Endothelial cell of umbilical vein (primary cell): ENCODE results near the gene KIF4A. TPM values are rescaled to one million over a fixed set of nuclear protein-coding genes. Genes with fewer than 3 reads are reported as not detected.
A peak's percentile ranks its signal among the peaks of the same experiment; 100 is the strongest.

ENCODE experiments used
- BruUV-seq: library from RNA; stranded (reverse); fragments of 400-500 nt; replicated peaks from 2 replicates; lab custom pipeline; 2021; lab: Mats Ljungman, UMichigan
- CTCF ChIA-PET: fragments of 300-600, 350-600 bp; sonication (Branson Sonifier 250); formaldehyde crosslinking; loops from one replicate; lab custom pipeline; 2021; ENCODE audit warnings: antibody characterized with exemption, inconsistent platforms; lab: Charles Lee
- POLR2A ChIA-PET: fragments of 300-600, 350-600 bp; sonication (Branson Sonifier 250); formaldehyde crosslinking; loops from one replicate; lab custom pipeline; 2021; ENCODE audit warnings: antibody characterized with exemption, inconsistent platforms; lab: Charles Lee
- DNase-seq: peaks from one replicate; pipeline ENCODE4 v3.0.0-alpha.2; 2011; ENCODE audit warnings: low read depth, low spot score
- FAIRE-seq: peaks from 2 replicates; lab custom pipeline; 2011; peaks lifted over from hg19 to GRCh38; lab: Jason Lieb, UNC
- H2AFZ ChIP-seq: 2 replicates; pipeline ENCODE4 v1.6.0; 2012; ENCODE audit warnings: low read depth, low read length, control low read depth, inconsistent platforms
- H3K27ac ChIP-seq: 2 replicates; pipeline ENCODE4 v1.5.1; 2011; ENCODE audit warnings: low read depth, mild to moderate bottlenecking, control low read depth, low read length, moderate library complexity; ENCODE audit not compliant: insufficient read depth
- H3K27me3 ChIP-seq, 2 experiments: 2 replicates each; pipeline versions ENCODE4 v1.6.0 to v1.6.1; 2011; ENCODE audit warnings: low read length in 2 of 2, mixed read lengths in 1 of 2; ENCODE audit not compliant: control insufficient read depth in 2 of 2, insufficient read depth in 2 of 2
- H3K36me3 ChIP-seq, 2 experiments: 2 replicates in 1 of 2; 3 replicates in 1 of 2; pipeline ENCODE4 v1.5.1; 2011; ENCODE audit warnings: low read length in 2 of 2, mild to moderate bottlenecking in 1 of 2, moderate library complexity in 1 of 2; ENCODE audit not compliant: control insufficient read depth in 2 of 2, insufficient read depth in 2 of 2; ENCODE audit errors: extremely low read depth in 1 of 2
- H3K4me1 ChIP-seq: 3 replicates; pipeline ENCODE4 v1.5.1; 2011; ENCODE audit warnings: mild to moderate bottlenecking, low read length; ENCODE audit not compliant: control insufficient read depth, insufficient read depth; ENCODE audit errors: extremely low read depth
- H3K4me2 ChIP-seq: 2 replicates; pipeline ENCODE4 v1.6.1; 2011; ENCODE audit warnings: low read length, control low read depth, mixed read lengths; ENCODE audit not compliant: insufficient read depth
- H3K4me3 ChIP-seq, 3 experiments: fragments of 200-600 bp in 1 of 3; sonication (generic), shearing (Covaris generic) in 1 of 3; replicated peaks in 1 of 3; 2 replicates each; pipeline ENCODE4 v1.5.1; 2011 to 2016; ENCODE audit warnings: control low read depth in 3 of 3, low read length in 3 of 3, mild to moderate bottlenecking in 2 of 3, inconsistent platforms in 1 of 3, low read depth in 1 of 3, moderate library complexity in 1 of 3; ENCODE audit not compliant: insufficient read depth in 1 of 3
- H3K79me2 ChIP-seq: 2 replicates; pipeline ENCODE4 v1.6.0; 2012; ENCODE audit warnings: low read length, inconsistent platforms; ENCODE audit not compliant: control insufficient read depth, insufficient read depth
- H3K9ac ChIP-seq: replicated peaks from 2 replicates; pipeline ENCODE3; 2011; ENCODE audit warnings: low read length, control low read depth; ENCODE audit not compliant: insufficient read depth; ENCODE audit errors: extremely low read depth
- H3K9me1 ChIP-seq: replicated peaks from 3 replicates; pipeline ENCODE4 v1.6.0; 2011; ENCODE audit warnings: mild to moderate bottlenecking, low read length; ENCODE audit not compliant: control insufficient read depth, insufficient read depth; ENCODE audit errors: extremely low read depth
- H3K9me3 ChIP-seq: replicated peaks from 2 replicates; pipeline ENCODE4 v1.5.1; 2012; ENCODE audit warnings: low read length, inconsistent platforms; ENCODE audit not compliant: control insufficient read depth, insufficient read depth
- H4K20me1 ChIP-seq: replicated peaks from 2 replicates; pipeline ENCODE3; 2011; ENCODE audit warnings: mild to moderate bottlenecking, low read length; ENCODE audit not compliant: control insufficient read depth, insufficient read depth; ENCODE audit errors: extremely low read depth
- EZH2 ChIP-seq: IDR thresholded peaks from 2 replicates; pipeline ENCODE4 v1.6.1; 2012; ENCODE audit warnings: borderline replicate concordance, low read depth, mild to moderate bottlenecking, moderate library complexity, low read length, inconsistent platforms; ENCODE audit not compliant: severe bottlenecking
- FOS ChIP-seq: IDR thresholded peaks from 2 replicates; pipeline ENCODE4 v1.6.1; 2011; ENCODE audit warnings: mild to moderate bottlenecking, low read length, moderate library complexity, borderline replicate concordance; ENCODE audit not compliant: insufficient read depth
- GATA2 ChIP-seq: IDR thresholded peaks from 2 replicates; pipeline ENCODE4 v1.7.0; 2011; ENCODE audit warnings: low read depth, mild to moderate bottlenecking, moderate library complexity, mixed read lengths, low read length; ENCODE audit not compliant: insufficient read length, insufficient read depth
- JUN ChIP-seq: IDR thresholded peaks from 2 replicates; pipeline ENCODE4 v1.6.1; 2011; ENCODE audit warnings: borderline replicate concordance, low read depth; ENCODE audit not compliant: insufficient read length, insufficient read depth
- MYC ChIP-seq: IDR thresholded peaks from one replicate; pipeline ENCODE4 v1.6.1; 2011; ENCODE audit warnings: mild to moderate bottlenecking, low read depth, low read length
- POLR2A ChIP-seq: IDR thresholded peaks from 2 replicates; pipeline ENCODE4 v1.6.1; 2012; ENCODE audit warnings: low read depth, mild to moderate bottlenecking, control low read depth, low read length
- POLR2AphosphoS5 ChIP-seq: IDR thresholded peaks from 2 replicates; pipeline ENCODE4 v1.6.1; 2012; ENCODE audit warnings: low read depth, mild to moderate bottlenecking, control low read depth, low read length, moderate library complexity; ENCODE audit not compliant: insufficient read depth
- dilution Hi-C: fragments of 300-500 bp; cut with MboI; formaldehyde crosslinking; loops from one replicate; pipeline ENCODE4 v1.15.0; 2019; ENCODE audit warnings: low sequenced_read_pairs; ENCODE audit not compliant: extremely low pct_ligation_motif_present
- intact Hi-C: fragments of 100-400 bp; cut with micrococcal nuclease; formaldehyde crosslinking; loops from one replicate; pipeline ENCODE4 v1.10.0; 2022
- polyA plus RNA-seq, 4 experiments: library from polyadenylated mRNA; depleted of rRNA in 3 of 4; stranded (reverse) in 3 of 4; unstranded in 1 of 4; fragments of >200 nt; gene quantifications; 2 replicates each; pipeline versions ENCODE4 v1.2.1 to v1.2.3, GENCODE V29; 2011 to 2012; ENCODE audit warnings: missing spikeins in 1 of 4
- total RNA-seq: library from RNA; stranded (reverse); gene quantifications from 2 replicates; pipeline ENCODE4 v1.2.3, GENCODE V29; 2021
- TF ChIP-seq, protein P1 (sequence below): IDR thresholded peaks from 2 replicates; pipeline ENCODE4 v1.6.1; 2011; ENCODE audit not compliant: insufficient read depth, insufficient read length
- TF ChIP-seq, protein P2 (sequence below), 2 donors: IDR thresholded peaks; 1 replicate in 1 of 2; 2 replicates in 1 of 2; pipeline ENCODE4 v1.5.1; 2011; ENCODE audit warnings: low read length in 2 of 2, mild to moderate bottlenecking in 2 of 2, moderate library complexity in 2 of 2, control low read depth in 1 of 2, inconsistent platforms in 1 of 2, low read depth in 1 of 2; ENCODE audit not compliant: insufficient read depth in 1 of 2; ENCODE audit errors: extremely low read depth in 1 of 2

The KIF4A gene
- total and polyA plus RNA-seq, 2 donors (not counting 3 experiments of a cell fraction or from before 2014, with no cell fraction given), result 9.6 to 41.3 TPM

DNA sequence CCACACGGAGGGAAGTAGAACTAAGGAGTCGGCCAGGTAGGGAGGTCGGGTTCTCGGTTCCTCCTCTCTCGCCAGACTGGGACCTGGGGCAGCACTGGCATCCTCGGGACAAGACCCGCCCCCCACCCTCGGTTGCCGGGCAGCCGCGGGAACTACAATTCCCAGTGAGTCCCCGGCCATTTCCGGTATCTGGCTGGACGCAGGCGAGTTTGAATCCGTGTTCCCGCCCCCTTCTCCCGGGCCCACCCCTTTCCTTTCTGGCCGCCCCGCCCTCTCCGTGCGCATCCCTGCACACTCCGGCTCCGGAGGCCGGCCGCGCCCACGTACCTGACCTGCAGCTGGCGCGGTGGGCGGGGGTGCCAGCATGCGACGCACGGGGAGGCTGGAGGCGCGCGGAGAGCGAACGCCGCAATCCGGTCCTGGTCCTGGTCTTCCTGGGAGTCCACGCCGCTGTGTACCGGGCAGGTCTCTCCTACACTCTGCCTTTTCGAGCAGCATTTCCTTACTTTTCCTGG lies 144.5 kb downstream of the KIF4A start:
- TF ChIP-seq MYC, result no peak
- no peak for TF ChIP-seq FOS
- no peak for TF ChIP-seq GATA2
- no peak for TF ChIP-seq EZH2
- no peak for TF ChIP-seq POLR2AphosphoS5
- TF ChIP-seq JUN, result no peak
- TF ChIP-seq POLR2A, result no peak
- TF ChIP-seq, protein P1, sequence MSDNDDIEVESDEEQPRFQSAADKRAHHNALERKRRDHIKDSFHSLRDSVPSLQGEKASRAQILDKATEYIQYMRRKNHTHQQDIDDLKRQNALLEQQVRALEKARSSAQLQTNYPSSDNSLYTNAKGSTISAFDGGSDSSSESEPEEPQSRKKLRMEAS, result no peak
- TF ChIP-seq, protein P2, sequence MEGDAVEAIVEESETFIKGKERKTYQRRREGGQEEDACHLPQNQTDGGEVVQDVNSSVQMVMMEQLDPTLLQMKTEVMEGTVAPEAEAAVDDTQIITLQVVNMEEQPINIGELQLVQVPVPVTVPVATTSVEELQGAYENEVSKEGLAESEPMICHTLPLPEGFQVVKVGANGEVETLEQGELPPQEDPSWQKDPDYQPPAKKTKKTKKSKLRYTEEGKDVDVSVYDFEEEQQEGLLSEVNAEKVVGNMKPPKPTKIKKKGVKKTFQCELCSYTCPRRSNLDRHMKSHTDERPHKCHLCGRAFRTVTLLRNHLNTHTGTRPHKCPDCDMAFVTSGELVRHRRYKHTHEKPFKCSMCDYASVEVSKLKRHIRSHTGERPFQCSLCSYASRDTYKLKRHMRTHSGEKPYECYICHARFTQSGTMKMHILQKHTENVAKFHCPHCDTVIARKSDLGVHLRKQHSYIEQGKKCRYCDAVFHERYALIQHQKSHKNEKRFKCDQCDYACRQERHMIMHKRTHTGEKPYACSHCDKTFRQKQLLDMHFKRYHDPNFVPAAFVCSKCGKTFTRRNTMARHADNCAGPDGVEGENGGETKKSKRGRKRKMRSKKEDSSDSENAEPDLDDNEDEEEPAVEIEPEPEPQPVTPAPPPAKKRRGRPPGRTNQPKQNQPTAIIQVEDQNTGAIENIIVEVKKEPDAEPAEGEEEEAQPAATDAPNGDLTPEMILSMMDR (IDR thresholded peaks at IDR 0.05; ENCODE audit: extremely low read depth in 1 of 2, insufficient read depth in 1 of 2, low read depth in 1 of 2, low read length in 2 of 2), result no peak
- no peaks in the 10 kb centered on the region for H3K9me3 ChIP-seq
- BruUV-seq, result no TSS peak
- no peaks in the 10 kb centered on the region for H3K79me2 ChIP-seq
- dilution Hi-C loops (no loop called here), intact Hi-C loops (loop anchor here (1.0 kb wide), 1 partner anchor 301 kb away; the partner anchor contains the start of gene IGBP1)
- no peaks in the 10 kb centered on the region for H3K36me3 ChIP-seq
- peak overlapping the region; percentile 79 for H3K9ac ChIP-seq
- H3K9me1 ChIP-seq, result no peaks in the 10 kb centered on the region
- H3K27ac ChIP-seq, result peak overlapping the region; percentile 67
- no peaks in the 10 kb centered on the region for H3K27me3 ChIP-seq
- peak overlapping the region; percentile 82 for H3K4me2 ChIP-seq
- H2AFZ ChIP-seq, result peak overlapping the region; percentile 95
- CTCF ChIA-PET, result interaction anchor here (0.8 to 2.3 kb wide), 9 partner anchors 9 to 301 kb away, joined by 3 to 15 read pairs (median 7); partner anchors contain the start of gene IGBP1
- POLR2A ChIA-PET, result no interaction called here
- DNase-seq, result peak; percentile 58
- H4K20me1 ChIP-seq, result no peaks in the 10 kb centered on the region
- H3K4me1 ChIP-seq, result peaks cover 9% of the 10 kb centered on the region
- FAIRE-seq, result peak; percentile 97
- H3K4me3 ChIP-seq, result peak overlapping the region; percentile 39 to 86 (median 67)
